AG10803 (cell line): ENCODE data around the gene MAML3.

Source experiments
- DNase-seq: peaks from one replicate; pipeline ENCODE4 v3.0.0; 2010; ENCODE audit warnings: low read depth
- H3K4me3 ChIP-seq: 2 replicates; pipeline ENCODE4 v1.5.1; 2011; ENCODE audit warnings: mild to moderate bottlenecking, low read length, control low read depth
- TF ChIP-seq, protein P1 (sequence below): conservative IDR thresholded peaks from 2 replicates; pipeline ENCODE4 v1.5.1; 2011; ENCODE audit warnings: mild to moderate bottlenecking, low read length, control low read depth, inconsistent platforms

The MAML3 gene

GRCh38 chr4:140005699-140006098 lies 148.3 kb downstream of the MAML3 start:
- H3K4me3 ChIP-seq, result no peak overlapping the region
- TF ChIP-seq, protein P1, sequence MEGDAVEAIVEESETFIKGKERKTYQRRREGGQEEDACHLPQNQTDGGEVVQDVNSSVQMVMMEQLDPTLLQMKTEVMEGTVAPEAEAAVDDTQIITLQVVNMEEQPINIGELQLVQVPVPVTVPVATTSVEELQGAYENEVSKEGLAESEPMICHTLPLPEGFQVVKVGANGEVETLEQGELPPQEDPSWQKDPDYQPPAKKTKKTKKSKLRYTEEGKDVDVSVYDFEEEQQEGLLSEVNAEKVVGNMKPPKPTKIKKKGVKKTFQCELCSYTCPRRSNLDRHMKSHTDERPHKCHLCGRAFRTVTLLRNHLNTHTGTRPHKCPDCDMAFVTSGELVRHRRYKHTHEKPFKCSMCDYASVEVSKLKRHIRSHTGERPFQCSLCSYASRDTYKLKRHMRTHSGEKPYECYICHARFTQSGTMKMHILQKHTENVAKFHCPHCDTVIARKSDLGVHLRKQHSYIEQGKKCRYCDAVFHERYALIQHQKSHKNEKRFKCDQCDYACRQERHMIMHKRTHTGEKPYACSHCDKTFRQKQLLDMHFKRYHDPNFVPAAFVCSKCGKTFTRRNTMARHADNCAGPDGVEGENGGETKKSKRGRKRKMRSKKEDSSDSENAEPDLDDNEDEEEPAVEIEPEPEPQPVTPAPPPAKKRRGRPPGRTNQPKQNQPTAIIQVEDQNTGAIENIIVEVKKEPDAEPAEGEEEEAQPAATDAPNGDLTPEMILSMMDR, result no peak
- no peak for DNase-seq

- TF ChIP-seq, protein P1, result no peak
- peak overlapping the region; percentile 51 for H3K4me3 ChIP-seq
- DNase-seq, result no peak
These were observed 148.9 kb downstream of the MAML3 start for GRCh38 chr4:140004922-140005627.

DNA sequence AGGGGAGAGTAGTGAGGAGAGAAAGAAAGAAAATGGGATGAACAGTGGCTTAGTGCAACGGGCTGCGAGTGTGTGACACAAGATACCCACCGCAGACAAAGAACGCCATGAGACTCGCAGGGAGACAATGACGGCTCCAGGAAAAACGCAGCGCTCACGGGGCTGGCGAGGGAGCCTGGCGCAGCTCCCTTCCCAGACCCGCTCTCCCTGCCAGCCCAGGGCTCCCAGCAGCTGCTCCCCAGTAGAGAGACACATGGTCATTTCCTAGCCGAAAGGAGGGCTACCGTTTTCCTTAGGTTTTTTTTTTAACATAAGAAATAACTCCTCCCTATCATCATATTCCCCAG lies 149.5 kb downstream of the MAML3 start:
- TF ChIP-seq, protein P1, result no peak
- H3K4me3 ChIP-seq, result peak overlapping the region; percentile 51
- peak; percentile 66 for DNase-seq

- DNase-seq, result no peak
- TF ChIP-seq, protein P1, result no peak
- peak overlapping the region; percentile 51 for H3K4me3 ChIP-seq
These were observed 150.0 kb downstream of the MAML3 start for GRCh38 chr4:140003876-140004548.

GRCh38 chr4:140000232-140000631 lies 153.8 kb downstream of the MAML3 start:
- TF ChIP-seq, protein P1, result no peak
- DNase-seq, result no peak
- H3K4me3 ChIP-seq, result no peak overlapping the region

DNA sequence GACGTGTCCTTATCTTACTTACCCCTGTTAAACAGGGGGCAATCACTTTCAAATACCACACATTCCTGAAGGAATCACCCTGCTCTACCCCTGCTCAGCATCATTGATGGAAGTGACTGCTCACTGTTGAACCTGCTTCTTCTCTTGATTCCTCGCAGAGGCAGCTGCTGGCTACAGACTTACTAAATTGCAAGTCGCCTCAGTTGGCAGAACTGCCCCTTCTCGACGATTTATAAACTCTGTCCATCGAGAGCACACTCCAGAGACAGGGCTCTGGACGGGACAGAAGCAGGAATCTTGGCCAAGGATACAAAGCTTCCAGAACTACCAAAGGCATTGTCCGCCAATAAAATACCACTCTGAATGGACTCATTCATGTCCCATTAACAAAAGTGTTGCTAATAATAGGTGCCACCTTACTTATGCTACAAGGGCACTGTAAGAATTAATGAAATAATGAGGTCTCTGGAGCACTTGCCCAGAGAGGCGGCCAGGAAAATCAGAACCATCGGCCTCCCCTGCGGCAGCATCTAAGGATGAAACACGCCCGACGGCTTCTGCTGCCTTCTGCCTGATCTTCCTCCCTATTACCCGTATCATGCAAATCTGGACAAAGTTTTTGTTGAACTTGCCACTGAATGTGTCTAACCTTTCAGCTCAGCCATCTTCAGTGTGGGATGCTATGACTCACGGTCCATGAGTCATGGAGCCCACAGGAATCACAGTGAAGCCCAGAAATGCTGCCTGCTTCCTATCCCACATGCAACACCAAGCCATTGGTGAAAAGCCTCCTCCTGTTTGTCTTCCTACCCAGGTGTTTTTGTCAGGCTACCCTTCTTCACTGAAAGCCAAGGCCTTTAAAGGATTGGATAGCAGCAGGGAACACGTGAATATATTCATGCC lies 164.9 kb downstream of the MAML3 start:
- TF ChIP-seq, protein P1, result no peak
- H3K4me3 ChIP-seq, result no peak overlapping the region
- DNase-seq, result peak; percentile 90
